GM18517 (cell line): Measurements from ENCODE around the gene GUCA2A.

ENCODE experiments used
- ATAC-seq: cut with Tn5 transposase; IDR thresholded peaks from one replicate; pipeline ENCODE4 v1.9.1; 2021; ENCODE audit warnings: mild to moderate bottlenecking, moderate library complexity; ENCODE audit not compliant: unreplicated experiment

The GUCA2A gene

DNA sequence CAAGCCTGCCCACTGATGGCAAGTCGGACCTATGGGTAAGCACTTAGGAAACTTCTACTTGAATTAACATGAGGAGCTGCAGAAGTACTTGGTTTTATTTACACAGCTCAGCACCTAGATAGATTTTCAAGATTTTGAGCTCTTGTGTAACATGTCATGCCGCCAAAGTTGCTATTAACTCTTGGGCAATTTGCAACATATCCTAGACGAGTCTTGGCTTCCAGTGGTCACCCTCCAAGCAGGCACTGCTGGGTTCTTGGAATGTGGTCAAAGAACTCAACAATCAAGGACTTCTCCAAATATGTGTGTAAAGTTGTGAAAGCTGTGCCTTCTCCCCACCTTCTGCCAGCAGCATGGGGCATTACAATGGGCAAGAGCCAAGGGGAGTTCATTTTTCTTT, 29.1 kb downstream of the GUCA2A start:
- ATAC-seq: no peak

DNA sequence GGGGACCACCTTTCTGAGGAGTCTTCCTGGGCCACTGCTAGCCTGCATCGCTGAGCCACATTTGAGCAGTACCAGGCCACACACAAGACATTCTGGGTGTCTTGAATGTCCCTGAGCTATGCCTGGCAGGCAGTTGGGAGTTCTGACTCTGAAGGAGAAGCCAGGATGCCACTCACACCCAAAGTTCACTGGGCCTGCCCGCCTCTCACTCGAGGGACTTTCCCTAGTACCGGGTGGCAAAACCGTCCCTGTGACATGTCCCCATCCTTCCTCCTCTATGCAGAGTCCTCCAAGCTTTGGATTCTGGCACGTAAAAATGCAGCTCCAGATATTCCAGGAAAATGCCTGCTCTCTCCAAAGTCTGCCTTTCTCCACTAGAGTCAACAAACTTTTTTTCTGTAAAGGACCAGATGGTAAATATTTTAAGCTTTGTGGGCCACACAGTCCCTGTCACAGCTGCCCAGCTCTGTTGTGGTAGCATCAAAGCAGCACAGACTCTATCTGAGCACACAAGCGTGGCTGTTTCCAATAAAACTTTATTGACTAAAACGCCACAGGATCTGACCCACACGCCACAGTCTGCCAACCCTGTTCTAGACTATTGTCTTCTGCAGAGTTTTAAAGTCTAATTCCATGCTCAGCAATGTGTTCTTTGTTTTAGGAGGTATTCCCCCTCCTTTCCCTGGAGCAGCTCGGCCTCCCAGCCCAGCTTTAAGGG, 30.6 kb downstream of the GUCA2A start:
- ATAC-seq: no peak

DNA sequence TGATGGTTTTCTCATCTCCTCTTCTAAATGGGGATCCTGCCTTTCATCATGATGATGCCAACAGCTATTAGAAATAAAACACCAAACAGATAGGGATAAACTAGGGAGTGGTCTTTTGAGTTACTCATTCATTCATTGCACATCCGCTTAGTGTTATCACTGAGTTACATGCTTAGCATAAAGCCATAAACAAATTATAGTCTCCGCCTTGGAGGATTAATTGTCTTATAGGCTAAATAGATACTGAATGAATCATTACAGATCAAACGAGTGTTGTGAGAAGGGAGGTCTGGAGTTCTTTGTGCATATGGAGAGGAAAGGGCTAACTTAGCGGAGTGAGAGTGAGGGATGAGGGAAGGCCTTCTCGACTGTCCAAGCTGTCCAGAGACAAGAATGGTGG, 31.2 kb downstream of the GUCA2A start:
- ATAC-seq: no peak

DNA sequence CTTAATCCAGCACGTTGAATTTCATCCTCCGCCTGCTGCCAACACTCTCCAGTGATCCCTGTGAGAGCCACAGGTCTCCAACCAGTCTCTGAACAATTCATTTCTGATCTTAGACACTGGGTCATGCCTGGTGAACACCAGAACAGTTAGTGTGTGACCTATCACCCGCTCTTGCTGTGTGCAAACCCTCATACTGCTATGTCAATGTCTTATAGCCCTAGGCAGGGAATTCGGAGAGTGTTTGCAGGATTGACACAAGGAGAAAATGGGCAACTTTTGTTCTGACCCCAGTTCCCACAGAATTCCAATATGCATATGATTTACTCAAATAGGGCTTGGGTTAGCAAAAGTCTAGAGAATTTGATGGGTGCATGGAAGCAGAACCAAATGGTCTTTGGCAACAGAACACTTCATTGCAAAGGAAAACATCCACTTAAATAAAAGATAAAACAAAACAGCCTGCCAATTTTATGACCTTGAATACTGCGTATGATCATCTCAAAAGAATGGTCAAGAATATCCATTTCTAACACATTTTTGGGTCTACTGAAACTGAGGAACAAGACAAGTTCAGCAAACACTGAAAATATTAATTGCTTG, 34.4 kb downstream of the GUCA2A start:
- ATAC-seq: no peak

DNA sequence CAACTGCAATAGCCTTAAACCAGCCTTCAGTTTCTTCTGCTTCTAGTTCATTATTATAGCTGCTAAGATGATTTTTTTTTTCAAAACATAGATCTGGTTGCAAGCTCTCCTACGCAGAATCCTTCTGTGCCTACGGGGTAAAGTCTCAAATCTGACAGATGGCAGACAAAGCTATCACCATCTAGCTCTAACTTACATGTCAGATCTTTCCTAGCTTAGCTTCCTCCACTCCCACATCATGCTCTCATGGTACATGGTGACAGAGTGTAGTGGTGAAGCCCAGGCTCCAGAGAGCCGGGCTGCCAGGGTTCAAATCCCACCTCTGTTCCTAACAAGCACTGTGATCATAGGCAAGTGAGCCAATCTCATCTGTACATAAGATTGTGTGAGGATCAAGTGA, 35.6 kb downstream of the GUCA2A start:
- no peak for ATAC-seq

DNA sequence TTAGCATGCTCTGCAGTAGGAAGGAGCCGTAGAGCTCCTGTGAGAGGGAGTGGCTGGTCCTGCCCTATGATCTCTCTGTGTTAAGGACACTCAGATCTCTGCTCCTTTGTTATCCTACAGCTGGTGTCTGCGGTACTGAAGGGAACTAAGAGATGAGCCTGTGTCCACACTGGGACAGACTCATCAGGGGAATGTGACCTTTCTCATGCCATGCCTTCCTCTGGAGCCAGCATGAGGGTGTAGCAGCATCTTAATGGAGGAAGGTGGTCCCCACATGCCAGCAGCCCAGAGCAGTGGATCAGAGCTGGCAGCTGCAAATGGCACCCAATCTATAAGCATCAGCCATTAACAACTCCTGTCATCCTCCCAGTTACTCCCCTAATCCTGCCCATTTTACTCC, 36.0 kb downstream of the GUCA2A start:
- no peak for ATAC-seq

DNA sequence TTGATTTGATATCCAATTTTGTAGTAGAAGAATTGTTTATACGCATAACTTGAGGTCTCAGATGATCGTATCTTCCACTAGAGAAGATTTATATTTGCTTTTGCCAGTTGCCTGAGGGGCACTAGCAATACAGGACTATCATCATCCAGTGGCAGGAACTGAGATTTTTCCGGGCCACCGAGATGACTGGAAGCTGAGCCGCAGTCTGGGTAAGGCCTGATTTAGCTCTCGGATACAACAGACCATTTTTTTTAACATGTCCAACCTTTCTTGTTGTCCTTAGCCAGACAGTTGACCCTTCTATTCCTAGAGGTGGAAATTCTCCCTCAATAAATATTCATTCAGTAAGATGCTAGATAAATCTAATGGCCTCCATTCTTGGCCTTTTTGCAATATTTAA, 36.8 kb downstream of the GUCA2A start:
- no peak for ATAC-seq

DNA sequence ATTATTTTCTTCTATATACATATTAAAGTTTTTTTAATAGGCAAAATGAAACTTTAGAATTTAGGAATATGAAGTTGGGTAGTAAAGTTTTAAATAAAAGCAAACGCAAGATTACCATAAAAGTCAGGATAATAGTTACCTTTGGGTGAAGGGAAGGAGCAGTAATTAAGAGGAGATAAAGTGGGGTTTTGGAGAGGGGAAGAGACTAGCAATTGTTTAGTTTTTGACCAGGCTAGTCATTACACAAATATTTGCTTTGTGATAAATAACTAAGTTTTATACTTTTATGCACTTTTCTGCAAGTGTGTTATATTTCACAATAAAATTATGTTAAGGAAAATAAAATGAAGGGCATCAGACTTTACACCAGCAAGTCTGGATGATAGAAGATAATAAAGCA, 39.0 kb downstream of the GUCA2A start:
- no peak for ATAC-seq

DNA sequence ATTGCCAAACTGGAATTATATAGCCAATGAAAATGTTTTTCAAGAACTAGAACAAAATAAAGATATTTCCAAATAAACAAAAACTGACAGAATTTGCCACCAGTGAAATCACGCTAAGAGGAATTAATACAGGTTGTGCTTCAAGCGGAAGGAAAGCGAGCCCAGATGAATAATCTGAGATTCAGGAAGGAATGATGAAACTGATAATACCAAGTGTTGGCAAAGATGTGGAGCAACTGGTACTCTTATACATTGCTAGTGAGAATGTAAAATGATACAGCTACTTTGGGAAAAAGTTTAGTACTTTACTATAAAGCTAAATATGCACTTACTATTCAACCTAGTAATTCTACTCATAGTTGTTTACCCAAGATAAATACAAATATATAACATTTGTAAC, 42.1 kb downstream of the GUCA2A start:
- ATAC-seq: no peak

DNA sequence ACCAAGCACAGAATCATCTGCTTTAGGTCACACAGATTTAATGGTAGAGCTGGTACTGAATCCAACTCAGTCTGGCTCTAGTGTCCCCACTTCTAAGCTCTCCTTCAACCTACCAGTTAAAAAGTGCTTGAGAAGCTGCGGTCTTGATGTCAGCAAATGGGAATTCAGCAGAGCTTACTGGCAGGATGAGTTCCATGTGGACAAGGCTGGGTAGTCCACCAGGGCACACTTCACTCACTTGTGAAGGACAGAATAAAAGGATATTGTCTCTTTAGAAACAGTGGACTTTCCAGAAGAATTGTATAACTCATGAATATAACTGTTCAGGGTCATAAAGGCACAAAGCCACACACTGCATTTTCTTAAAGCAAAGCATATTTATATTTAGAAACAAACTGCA, 46.4 kb downstream of the GUCA2A start:
- no peak for ATAC-seq

DNA sequence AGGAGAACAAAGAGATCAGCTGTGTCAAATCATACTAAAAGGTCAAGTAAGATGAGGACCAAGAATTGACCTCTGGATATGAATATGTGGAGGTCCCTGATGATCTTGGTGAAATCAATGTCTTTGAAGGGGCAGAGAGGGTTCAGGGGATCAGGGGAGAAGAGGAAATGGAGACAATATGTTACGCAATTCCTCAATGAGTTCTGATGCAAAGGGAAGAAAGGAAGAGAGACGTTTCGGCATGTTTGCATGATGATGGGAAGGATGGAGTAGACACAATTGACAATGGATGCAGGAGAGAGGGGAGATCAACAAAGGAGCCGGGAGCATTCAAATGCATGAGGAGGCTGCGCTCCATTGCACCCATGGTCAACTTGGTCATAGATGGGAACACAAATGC, 47.3 kb downstream of the GUCA2A start:
- ATAC-seq: no peak

DNA sequence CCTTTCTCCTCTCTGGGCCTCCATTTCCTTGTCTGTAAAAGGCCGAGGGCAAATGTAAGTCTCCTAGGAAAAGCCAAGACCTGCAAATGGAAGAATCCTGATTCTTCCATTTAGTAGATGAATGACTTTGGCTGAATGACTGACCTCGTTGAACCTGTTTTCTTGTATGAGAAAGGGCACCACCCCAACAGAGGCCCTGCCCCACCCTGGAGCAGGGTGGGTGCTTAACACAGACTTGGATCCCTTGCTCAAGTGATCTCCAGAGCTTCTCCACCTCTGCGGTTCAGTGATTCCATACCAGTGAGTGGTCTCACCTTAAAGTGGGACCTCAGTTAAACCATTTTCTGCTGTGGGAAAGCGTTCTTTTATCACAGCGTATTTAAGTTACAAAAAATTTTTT, 50.3 kb downstream of the GUCA2A start:
- ATAC-seq: no peak
